ENCODE measurements around the gene COL11A2.

DNA sequence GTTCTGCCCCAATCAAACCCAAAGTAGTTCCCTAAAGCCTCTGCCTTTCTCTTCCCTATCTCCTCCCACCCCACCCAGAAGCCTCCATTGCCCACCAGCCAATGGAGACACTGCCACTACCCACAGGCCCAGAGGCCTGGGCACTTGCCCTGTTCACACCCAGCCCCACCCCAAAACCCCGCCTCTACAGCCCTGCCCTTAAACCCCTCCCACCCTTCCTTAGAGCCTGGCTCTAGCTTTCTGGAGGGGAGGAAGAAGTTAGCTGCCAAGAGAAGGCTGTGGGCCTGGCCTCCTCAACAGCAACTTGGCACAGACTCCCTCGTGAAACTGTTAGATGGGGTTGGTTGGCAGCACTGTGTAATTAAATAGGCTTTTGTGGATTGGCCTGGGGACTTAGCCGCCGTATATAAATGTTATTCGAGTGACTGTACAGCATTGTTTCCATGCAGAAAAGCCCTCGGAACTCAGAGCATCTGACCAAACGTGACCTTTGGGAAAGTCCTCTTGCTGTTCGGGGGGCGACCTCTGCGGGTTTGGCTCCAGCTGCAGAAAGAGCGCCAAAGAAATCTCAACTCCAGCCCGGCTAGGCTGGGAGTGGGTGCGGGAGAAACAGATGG is 31.4 kb downstream of the COL11A2 start:
- no peak for TF ChIP-seq EZH2 (IDR thresholded peaks at IDR 0.05)
- no peak for TF ChIP-seq POLR2AphosphoS5 (IDR thresholded peaks at IDR 0.05; ENCODE audit: borderline replicate concordance, low read depth, low read length)

All from SK-N-MC (cell line).